SK-N-SH (cell line): ENCODE data around the gene SEMA3D. TPM values are rescaled to one million over a fixed set of nuclear protein-coding genes. Genes with fewer than 3 reads are reported as not detected.

Experiments
- CTCF ChIA-PET: fragments of 300-600, 350-600 bp; formaldehyde crosslinking; extraction: SDS; loops from one replicate; lab custom pipeline; 2021; lab: Yijun Ruan, JAX
- POLR2A ChIA-PET: fragments of 350-600 bp; sonication (Branson Sonifier 250); formaldehyde crosslinking; extraction: SDS; loops from one replicate; lab custom pipeline; 2020; ENCODE audit warnings: antibody characterized with exemption, inconsistent platforms; lab: Yijun Ruan, JAX
- DNase-seq: peaks from one replicate; pipeline ENCODE4 v3.0.0; 2012
- H2AFZ ChIP-seq: fragments of 200-600 bp; sonication (generic); 2 replicates; pipeline ENCODE4 v1.8.1; 2016; ENCODE audit warnings: antibody characterized with exemption, mild to moderate bottlenecking, low read depth
- H3F3A ChIP-seq: fragments of 200-600 bp; sonication (generic); replicated peaks from 2 replicates; pipeline ENCODE3; 2016; ENCODE audit warnings: antibody characterized with exemption, mild to moderate bottlenecking; ENCODE audit not compliant: insufficient read depth
- H3K27ac ChIP-seq, 2 experiments: fragments of 200-500 bp in 1 of 2; fragments of 200-600 bp in 1 of 2; sonication (Bioruptor generic) in 1 of 2; sonication (generic), shearing (Covaris generic) in 1 of 2; 2 replicates each; pipeline versions ENCODE4 v1.5.1 to v1.6.1; 2014 to 2016; ENCODE audit warnings: low read depth in 2 of 2, inconsistent platforms in 1 of 2, low read length in 1 of 2, mild to moderate bottlenecking in 1 of 2, mixed read lengths in 1 of 2
- H3K27me3 ChIP-seq: fragments of 200-600 bp; sonication (generic), shearing (Covaris generic); 2 replicates; pipeline ENCODE4 v1.6.1; 2016; ENCODE audit warnings: mixed run types; ENCODE audit not compliant: insufficient read depth
- H3K36me3 ChIP-seq, 2 experiments: fragments of 200-500 bp in 1 of 2; fragments of 200-600 bp in 1 of 2; sonication (Bioruptor generic) in 1 of 2; sonication (generic) in 1 of 2; replicated peaks in 1 of 2; 2 replicates each; pipeline versions ENCODE3 to v1.5.1; 2014 to 2016; ENCODE audit warnings: low read length in 1 of 2, mild to moderate bottlenecking in 1 of 2; ENCODE audit not compliant: insufficient read depth in 2 of 2, control insufficient read depth in 1 of 2
- H3K4me1 ChIP-seq, 2 experiments: fragments of 200-500 bp in 1 of 2; fragments of 200-600 bp in 1 of 2; sonication (Bioruptor generic) in 1 of 2; sonication (generic), shearing (Covaris generic) in 1 of 2; 2 replicates each; pipeline versions ENCODE4 v1.5.1 to v1.6.1; 2014 to 2016; ENCODE audit warnings: low read depth in 1 of 2, low read length in 1 of 2, mixed run types in 1 of 2; ENCODE audit not compliant: insufficient read depth in 2 of 2, control insufficient read depth in 1 of 2
- H3K4me2 ChIP-seq: fragments of 200-600 bp; sonication (generic), shearing (Covaris generic); 2 replicates; pipeline ENCODE4 v1.6.1; 2017; ENCODE audit warnings: mixed run types
- H3K4me3 ChIP-seq, 2 experiments: fragments of 200-500 bp in 1 of 2; fragments of 200-600 bp in 1 of 2; sonication (Bioruptor generic) in 1 of 2; sonication (generic), shearing (Covaris generic) in 1 of 2; 2 replicates each; pipeline versions ENCODE4 v1.5.1 to v1.8.1; 2014 to 2016; ENCODE audit warnings: low read depth in 2 of 2, inconsistent platforms in 1 of 2, low read length in 1 of 2, mild to moderate bottlenecking in 1 of 2, mixed read lengths in 1 of 2, moderate library complexity in 1 of 2
- H3K79me2 ChIP-seq: fragments of 200-600 bp; sonication (generic); 2 replicates; pipeline ENCODE4 v1.8.1; 2017; ENCODE audit warnings: mild to moderate bottlenecking; ENCODE audit not compliant: insufficient read depth
- H3K9ac ChIP-seq: fragments of 200-600 bp; sonication (generic); 2 replicates; pipeline ENCODE4 v1.6.1; 2017; ENCODE audit warnings: mixed run types
- H3K9me2 ChIP-seq: fragments of 200-600 bp; sonication (generic); 2 replicates; pipeline ENCODE4 v1.6.1; 2017; ENCODE audit warnings: mixed run types
- H3K9me3 ChIP-seq: fragments of 200-600 bp; sonication (generic); 2 replicates; pipeline ENCODE4 v1.6.1; 2017; ENCODE audit warnings: mixed run types, mild to moderate bottlenecking, moderate library complexity
- H4K20me1 ChIP-seq: fragments of 200-600 bp; sonication (generic); 2 replicates; pipeline ENCODE4 v1.6.1; 2017; ENCODE audit warnings: mild to moderate bottlenecking, mixed run types; ENCODE audit not compliant: insufficient read depth
- ELF1 ChIP-seq: IDR thresholded peaks from 2 replicates; pipeline ENCODE4 v1.4.0; 2012
- FOXM1 ChIP-seq: IDR thresholded peaks from 2 replicates; pipeline ENCODE4 v1.4.0; 2012; ENCODE audit warnings: low read depth, mild to moderate bottlenecking
- GATA2 ChIP-seq: sonication (generic); formaldehyde crosslinking; IDR thresholded peaks from 2 replicates; pipeline ENCODE4 v1.5.0; 2020; ENCODE audit warnings: mild to moderate bottlenecking, missing genetic modification reagents
- IRF3 ChIP-seq: fragments of 150-350 bp; IDR thresholded peaks from 2 replicates; pipeline ENCODE4 v1.6.1; 2016; ENCODE audit warnings: mild to moderate bottlenecking, low read depth, low read length
- MEF2A ChIP-seq: IDR thresholded peaks from 2 replicates; pipeline ENCODE4 v1.4.0; 2012; ENCODE audit warnings: low read depth, borderline replicate concordance
- NRF1 ChIP-seq: IDR thresholded peaks from 2 replicates; pipeline ENCODE4 v1.6.1; 2012; ENCODE audit warnings: low read depth, mild to moderate bottlenecking, low read length
- PBX3 ChIP-seq: IDR thresholded peaks from 2 replicates; pipeline ENCODE4; 2012
- RAD21 ChIP-seq: IDR thresholded peaks from 2 replicates; pipeline ENCODE4 v1.6.1; 2012; ENCODE audit warnings: mild to moderate bottlenecking, low read length
- RXRA ChIP-seq: IDR thresholded peaks from 2 replicates; pipeline ENCODE4 v1.4.0; 2012; ENCODE audit warnings: low read depth, mild to moderate bottlenecking, borderline replicate concordance
- SIN3A ChIP-seq: IDR thresholded peaks from 2 replicates; pipeline ENCODE4 v1.6.1; 2012; ENCODE audit warnings: low read depth, mild to moderate bottlenecking, low read length, moderate library complexity, borderline replicate concordance
- TCF12 ChIP-seq: IDR thresholded peaks from 2 replicates; pipeline ENCODE4 v1.4.0; 2012
- USF2 ChIP-seq: fragments of 150-350 bp; IDR thresholded peaks from 2 replicates; pipeline ENCODE4 v1.6.1; 2017; ENCODE audit warnings: antibody characterized with exemption, low read length, low read depth, borderline replicate concordance
- YY1 ChIP-seq: IDR thresholded peaks from 2 replicates; pipeline ENCODE4 v1.4.0; 2012; ENCODE audit warnings: low read depth, mild to moderate bottlenecking
- WGBS: methylation state at CpG from one replicate; pipeline ENCODE4 v1.1.6; 2017; ENCODE audit warnings: low lambda C conversion rate; 5-methylcytosine and 5-hydroxymethylcytosine counted together
- polyA plus RNA-seq, 3 experiments: library from polyadenylated mRNA; depleted of rRNA; stranded (reverse); fragments of >200 nt; gene quantifications; 2 replicates each; pipeline ENCODE4 v1.2.3, GENCODE V29; 2012

The SEMA3D gene
- polyA plus RNA-seq, 1 of the 3 experiments (the other 2 are of a cell fraction): 30.1 TPM

- Histone ChIP-seq H3K9ac (no peak overlapping the region), H3K9me3 (no peaks in the 10 kb centered on the region), H3K4me1 (peaks cover 0 to 2% of the 10 kb centered on the region in 2 experiments; a peak in 1 of 4 replicates), H3K9me2 (no peaks in the 10 kb centered on the region), H3K4me3 (no peak overlapping the region), H4K20me1 (no peaks in the 10 kb centered on the region), H3F3A (no peaks in the 10 kb centered on the region), H3K79me2 (no peaks in the 10 kb centered on the region), H3K36me3 (no peaks in the 10 kb centered on the region), H3K4me2 (no peak overlapping the region), H3K27me3 (no peaks in the 10 kb centered on the region), H3K27ac (no peak overlapping the region), H2AFZ (no peak overlapping the region)
- POLR2A ChIA-PET: no interaction called here
- DNase-seq: no peak
- CTCF ChIA-PET: interaction anchor here (0.7 to 1.2 kb wide), 2 partner anchors 22 to 172 kb away, joined by 3 to 5 read pairs; no protein-coding TSS in a partner anchor
- TF ChIP-seq FOXM1: no peak
- TF ChIP-seq YY1: no peak
- TF ChIP-seq GATA2 (CRISPR knock-in tag): peak; percentile 69
- TF ChIP-seq IRF3: no peak
- WGBS: 38% methylated on average over 1 of the region's 1 CpG
Observed at GRCh38 chr7:85213500-85213899, 26.6 kb upstream of the SEMA3D start.

GRCh38 chr7:85205754-85206153, 18.9 kb upstream of the SEMA3D start:
- Histone ChIP-seq H3K27me3 (no peaks in the 10 kb centered on the region), H3F3A (no peaks in the 10 kb centered on the region), H3K9ac (no peak overlapping the region), H3K4me2 (no peak overlapping the region), H2AFZ (no peak overlapping the region), H4K20me1 (no peaks in the 10 kb centered on the region), H3K9me2 (no peaks in the 10 kb centered on the region), H3K9me3 (0 out of 2 replicates have a peak, but pooled peaks cover 4% of the 10 kb centered on the region), H3K4me1 (no peaks in the 10 kb centered on the region), H3K79me2 (no peaks in the 10 kb centered on the region), H3K4me3 (no peak overlapping the region), H3K36me3 (no peaks in the 10 kb centered on the region), H3K27ac (no peak overlapping the region)
- whole genome bisulfite sequencing: 68% methylated on average over 2 of the region's 2 CpGs
- POLR2A ChIA-PET: no interaction called here
- TF ChIP-seq FOXM1 (no peak), ELF1 (no peak), NRF1 (no peak), USF2 (no peak), RAD21 (no peak), PBX3 (no peak), TCF12 (no peak), RXRA (no peak), MEF2A (no peak), SIN3A (no peak)
- CTCF ChIA-PET: interaction anchor here (1.4 to 3.0 kb wide), 2 partner anchors 14 to 20 kb away, joined by 6 to 15 read pairs; partner anchors contain the start of gene SEMA3D
- no peak for DNase-seq
